Astrocyte of the spinal cord (primary cell): Measurements from ENCODE around the gene ZNF136.

Source experiments
- DNase-seq: peaks from one replicate; pipeline ENCODE4 v3.0.0; 2011; ENCODE audit warnings: low read depth, low spot score
- H3K4me3 ChIP-seq: 2 replicates; pipeline ENCODE4 v1.5.1; 2011; ENCODE audit warnings: low read depth, mild to moderate bottlenecking, low read length, moderate library complexity
- in situ Hi-C: cut with HindIII; loops from 2 replicates; pipeline ENCODE4 v1.10.0; 2017; ENCODE audit warnings: low sequenced_read_pairs
- TF ChIP-seq, protein P1 (sequence below): IDR thresholded peaks from 2 replicates; pipeline ENCODE4 v1.5.1; 2012; ENCODE audit warnings: low read depth, mild to moderate bottlenecking, low read length, inconsistent platforms

The ZNF136 gene

DNA sequence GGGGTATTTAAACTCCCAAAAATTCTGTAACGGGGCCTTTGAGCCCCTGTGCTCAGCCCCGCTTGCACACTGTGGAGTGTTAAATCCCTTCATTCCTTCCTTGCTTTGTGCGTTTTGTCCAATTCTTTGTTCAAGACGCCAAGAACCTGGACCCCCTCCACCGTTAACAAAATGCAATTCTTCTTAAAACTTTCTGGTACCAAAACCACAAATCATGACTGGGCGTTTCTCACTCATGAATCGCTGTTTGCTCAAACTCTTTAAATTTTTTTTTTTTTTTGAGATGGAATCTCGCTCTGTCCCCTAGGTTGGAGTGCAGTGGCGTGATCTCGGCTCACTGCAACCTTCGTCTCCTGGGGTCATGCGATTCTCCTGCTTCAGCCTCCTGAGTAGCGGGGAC is 23.6 kb upstream of the ZNF136 start:
- peak; percentile 19 for DNase-seq
- TF ChIP-seq, protein P1, sequence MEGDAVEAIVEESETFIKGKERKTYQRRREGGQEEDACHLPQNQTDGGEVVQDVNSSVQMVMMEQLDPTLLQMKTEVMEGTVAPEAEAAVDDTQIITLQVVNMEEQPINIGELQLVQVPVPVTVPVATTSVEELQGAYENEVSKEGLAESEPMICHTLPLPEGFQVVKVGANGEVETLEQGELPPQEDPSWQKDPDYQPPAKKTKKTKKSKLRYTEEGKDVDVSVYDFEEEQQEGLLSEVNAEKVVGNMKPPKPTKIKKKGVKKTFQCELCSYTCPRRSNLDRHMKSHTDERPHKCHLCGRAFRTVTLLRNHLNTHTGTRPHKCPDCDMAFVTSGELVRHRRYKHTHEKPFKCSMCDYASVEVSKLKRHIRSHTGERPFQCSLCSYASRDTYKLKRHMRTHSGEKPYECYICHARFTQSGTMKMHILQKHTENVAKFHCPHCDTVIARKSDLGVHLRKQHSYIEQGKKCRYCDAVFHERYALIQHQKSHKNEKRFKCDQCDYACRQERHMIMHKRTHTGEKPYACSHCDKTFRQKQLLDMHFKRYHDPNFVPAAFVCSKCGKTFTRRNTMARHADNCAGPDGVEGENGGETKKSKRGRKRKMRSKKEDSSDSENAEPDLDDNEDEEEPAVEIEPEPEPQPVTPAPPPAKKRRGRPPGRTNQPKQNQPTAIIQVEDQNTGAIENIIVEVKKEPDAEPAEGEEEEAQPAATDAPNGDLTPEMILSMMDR = no peak
- H3K4me3 ChIP-seq = peak overlapping the region; percentile 78
- in situ Hi-C loops = no loop called here

DNA sequence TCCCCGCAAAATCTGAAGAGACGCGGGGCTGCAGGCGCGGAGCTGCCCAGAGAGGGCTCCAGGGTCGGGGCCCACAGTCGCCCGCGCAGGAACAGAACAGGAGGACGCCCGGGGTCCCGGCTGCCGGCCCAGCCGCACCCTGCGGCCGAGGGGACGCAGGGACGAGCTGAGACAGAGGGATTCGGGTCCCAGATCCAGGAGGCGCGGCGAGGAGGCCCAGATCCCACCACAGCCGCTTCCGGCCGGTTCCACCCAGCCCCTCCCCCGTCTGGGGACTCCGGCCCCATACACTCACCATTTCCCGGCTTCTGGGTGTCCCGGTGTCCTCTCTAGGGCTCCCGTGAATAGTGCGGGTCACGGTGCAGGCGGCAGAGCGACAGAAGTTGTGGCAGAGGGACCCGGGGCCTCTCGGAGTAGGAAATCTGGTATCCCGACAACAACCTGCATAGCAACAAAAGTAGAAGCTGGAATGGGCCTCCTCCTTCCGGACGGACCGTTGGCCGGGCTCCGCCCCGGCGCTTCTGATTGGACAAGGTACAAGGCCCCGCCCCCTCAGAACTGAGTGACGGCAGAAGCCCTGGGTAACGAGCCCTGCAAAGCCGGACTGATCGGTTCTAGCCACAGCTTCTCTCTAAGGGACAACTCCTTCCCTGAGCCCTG is 22.9 kb upstream of the ZNF136 start, which contains the start of gene ZNF20:
Gene ZNF20, minus strand, starts transcription at position 466 of the 660 bp plus-strand sequence. Its CDS starts 168 bp downstream, at position 298.
- in situ Hi-C loops = no loop called here
- H3K4me3 ChIP-seq = peak within 1 kb of the TSS; percentile 78
- peak; percentile 94 for DNase-seq
- TF ChIP-seq, protein P1 = no peak

DNA sequence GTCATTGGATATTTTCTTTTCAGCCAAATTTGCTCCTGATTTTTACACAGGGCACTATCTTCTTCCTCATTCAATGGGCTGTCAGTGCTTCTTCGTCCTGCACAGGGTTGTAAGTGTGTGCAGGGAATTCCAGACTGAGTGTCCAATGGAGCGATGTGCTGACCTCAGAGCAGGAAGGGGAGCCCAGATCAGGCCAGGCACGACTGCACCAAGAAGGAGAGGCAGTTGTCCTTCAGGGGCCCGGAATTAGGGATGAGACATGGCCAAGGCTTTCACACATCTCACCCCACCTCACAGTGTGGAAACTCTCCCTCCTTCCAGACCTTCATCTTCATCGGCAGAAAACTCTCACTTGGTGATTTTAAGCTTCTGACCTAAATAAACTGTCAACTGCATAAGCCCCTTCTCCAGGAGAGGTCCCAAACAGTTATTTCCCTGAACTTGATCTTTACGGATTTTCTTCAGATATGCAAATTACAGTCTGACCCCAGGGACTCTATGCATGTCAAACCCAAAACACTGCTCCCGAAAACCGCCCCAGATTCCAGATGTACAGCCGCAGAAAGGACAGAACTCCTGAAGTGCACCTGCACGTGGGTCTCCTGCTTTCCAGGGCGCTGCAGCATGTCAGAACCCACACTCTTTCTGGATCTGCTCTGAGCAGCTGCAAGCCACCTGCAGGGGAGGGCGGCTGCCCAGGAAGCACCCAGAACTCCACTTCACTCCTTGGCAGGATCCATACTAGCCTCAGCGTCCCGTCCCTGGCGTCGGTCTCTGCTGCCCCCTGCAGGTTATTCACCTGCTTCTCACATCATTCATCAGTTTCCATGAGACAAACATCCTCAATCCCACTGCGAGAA is 22.1 kb upstream of the ZNF136 start:
- peak; percentile 83 for DNase-seq
- in situ Hi-C loops = no loop called here
- TF ChIP-seq, protein P1 = peak; percentile 77
- peak overlapping the region; percentile 78 for H3K4me3 ChIP-seq

DNA sequence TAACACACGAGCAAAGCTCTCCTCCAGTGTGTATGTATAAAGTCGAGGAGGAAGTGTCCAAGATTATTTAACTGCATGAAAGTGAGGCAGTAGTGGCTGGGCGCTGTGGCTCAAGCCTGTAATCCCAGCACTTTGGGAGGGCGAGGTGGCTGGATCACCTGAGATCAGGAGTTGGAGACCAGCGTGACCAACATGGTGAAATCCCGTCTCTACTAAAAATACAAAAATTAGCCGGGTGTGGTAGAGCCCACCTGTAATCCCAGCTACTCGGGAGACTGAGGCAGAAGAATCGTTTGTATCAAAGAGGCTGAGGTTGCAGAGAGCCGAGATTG is 21.5 kb upstream of the ZNF136 start:
- no peak for DNase-seq
- H3K4me3 ChIP-seq = no peak overlapping the region
- TF ChIP-seq, protein P1 = no peak
- in situ Hi-C loops = no loop called here

DNA sequence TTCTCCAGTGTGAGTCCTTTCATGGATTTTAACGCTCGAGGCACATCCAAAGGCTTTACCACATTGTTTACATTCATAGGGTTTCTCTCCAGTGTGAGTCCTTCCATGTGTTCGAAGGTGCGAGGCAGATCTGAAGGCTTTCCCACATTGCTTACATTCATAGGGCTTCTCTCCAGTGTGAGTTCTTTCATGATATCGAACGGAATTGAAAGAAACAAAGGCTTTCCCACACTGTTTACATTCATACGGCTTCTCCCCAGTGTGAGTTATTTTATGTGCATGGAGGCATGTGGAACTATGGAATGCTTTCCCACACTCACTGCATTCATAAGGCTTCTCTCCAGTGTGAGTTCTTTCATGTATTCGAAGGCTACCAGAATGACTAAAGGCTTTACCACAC is 17.5 kb upstream of the ZNF136 start:
- TF ChIP-seq, protein P1 = no peak
- in situ Hi-C loops = no loop called here
- no peak overlapping the region for H3K4me3 ChIP-seq
- no peak for DNase-seq

DNA sequence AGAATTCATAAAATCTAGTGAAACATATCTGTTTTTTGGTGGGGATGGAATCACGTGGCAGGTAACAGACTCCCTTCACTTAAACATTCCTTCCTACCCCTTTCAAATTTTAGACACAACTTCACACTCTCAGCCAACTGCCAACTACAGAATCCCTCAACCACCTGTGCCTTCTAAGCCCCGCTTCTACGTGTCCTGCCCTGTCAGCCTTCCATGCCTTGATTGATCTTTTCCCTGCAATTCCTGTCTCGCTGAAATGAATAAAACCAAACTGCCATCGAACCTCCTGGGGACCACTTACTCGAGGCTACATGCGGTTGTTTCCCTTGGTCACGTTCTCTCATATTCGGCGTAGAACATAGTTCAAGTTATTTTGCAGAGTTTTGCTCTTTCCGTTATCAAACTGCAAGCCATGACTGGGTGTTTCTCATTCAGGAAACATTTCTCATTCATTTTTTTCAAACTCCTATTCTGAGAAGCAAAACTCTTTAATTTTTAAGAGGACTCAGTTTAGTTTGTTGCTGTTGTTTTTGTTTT is 7.5 kb upstream of the ZNF136 start:
- in situ Hi-C loops = no loop called here
- peak overlapping the region; percentile 88 for H3K4me3 ChIP-seq
- TF ChIP-seq, protein P1 = no peak
- DNase-seq = no peak
